Skeletal muscle tissue (tissue), 4 donors: ENCODE measurements around the gene MSRB2. TPM values are rescaled to one million over a fixed set of nuclear protein-coding genes. Genes with fewer than 3 reads are reported as not detected.

Experiments
- H3K27ac ChIP-seq: one replicate; pipeline ENCODE4 v1.7.0; 2013; ENCODE audit warnings: mild to moderate bottlenecking, low read depth, low read length, inconsistent platforms
- H3K27me3 ChIP-seq, 3 donors: one replicate each; pipeline ENCODE4 v1.7.0; 2013; ENCODE audit warnings: low read length in 3 of 3; ENCODE audit not compliant: control insufficient read depth in 3 of 3, insufficient read depth in 3 of 3
- H3K36me3 ChIP-seq, 3 donors: one replicate each; pipeline ENCODE4 v1.7.0; 2013; ENCODE audit warnings: low read length in 3 of 3; ENCODE audit not compliant: control insufficient read depth in 3 of 3, insufficient read depth in 3 of 3
- H3K4me1 ChIP-seq, 3 donors: one replicate each; pipeline ENCODE4 v1.7.0; 2013; ENCODE audit warnings: low read length in 3 of 3, mild to moderate bottlenecking in 3 of 3; ENCODE audit not compliant: control insufficient read depth in 3 of 3, insufficient read depth in 3 of 3
- H3K4me3 ChIP-seq, 3 donors: one replicate each; pipeline ENCODE4 v1.7.0; 2013; ENCODE audit warnings: low read length in 3 of 3
- H3K9ac ChIP-seq, 3 donors: one replicate each; pipeline ENCODE4 v1.7.0; 2013; ENCODE audit warnings: low read length in 3 of 3, mild to moderate bottlenecking in 3 of 3, moderate library complexity in 2 of 3, low read depth in 1 of 3
- H3K9me3 ChIP-seq, 3 donors: one replicate each; pipeline ENCODE4 v1.7.0; 2013; ENCODE audit warnings: low read length in 3 of 3; ENCODE audit not compliant: control insufficient read depth in 3 of 3
- total RNA-seq: library from RNA; depleted of rRNA; stranded (reverse); fragments of >200 nt; gene quantifications from one replicate; pipeline ENCODE4 v1.2.3, GENCODE V29; 2014
- donor health status: Osteomylitis.

The MSRB2 gene
- total RNA-seq, 1 donor from 2014 or later: 15.7 TPM

- H3K9me3 ChIP-seq: no peaks in the 10 kb centered on the region
- H3K27me3 ChIP-seq: peaks cover 0 to 7% (median 4%) of the 10 kb centered on the region in 3 donors
- H3K36me3 ChIP-seq: no peaks in the 10 kb centered on the region
- H3K9ac ChIP-seq: no peak overlapping the region
- peaks cover 4 to 10% (median 5%) of the 10 kb centered on the region in 3 donors for H3K4me1 ChIP-seq
- H3K27ac ChIP-seq: no peak overlapping the region
- no peak overlapping the region for H3K4me3 ChIP-seq
These were observed 13.5 kb upstream of the MSRB2 start for GRCh38 chr10:23081891-23082290.

DNA sequence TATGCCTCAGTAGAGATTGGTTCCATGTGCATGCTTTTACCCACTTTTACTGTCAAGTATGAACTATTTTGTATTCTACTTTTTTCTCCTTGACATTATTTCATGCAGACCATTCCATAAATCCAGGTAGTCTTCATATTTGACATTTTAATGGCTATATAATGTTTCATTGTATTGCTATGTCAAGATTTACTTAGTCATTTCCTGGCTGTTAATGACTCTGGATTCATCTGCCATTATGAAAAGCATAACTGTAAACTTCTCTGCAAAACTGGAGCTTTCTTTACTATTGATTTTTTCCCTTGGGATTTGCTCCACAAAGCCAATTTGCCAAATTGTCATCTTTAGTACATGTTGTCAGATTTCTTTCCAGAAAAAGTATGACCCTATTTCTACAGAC, 6.8 kb upstream of the MSRB2 start:
- H3K9ac ChIP-seq: no peak overlapping the region
- no peaks in the 10 kb centered on the region for H3K4me1 ChIP-seq
- no peaks in the 10 kb centered on the region for H3K36me3 ChIP-seq
- no peaks in the 10 kb centered on the region for H3K27me3 ChIP-seq
- no peak overlapping the region for H3K4me3 ChIP-seq
- no peaks in the 10 kb centered on the region for H3K9me3 ChIP-seq
- H3K27ac ChIP-seq: no peak overlapping the region

DNA sequence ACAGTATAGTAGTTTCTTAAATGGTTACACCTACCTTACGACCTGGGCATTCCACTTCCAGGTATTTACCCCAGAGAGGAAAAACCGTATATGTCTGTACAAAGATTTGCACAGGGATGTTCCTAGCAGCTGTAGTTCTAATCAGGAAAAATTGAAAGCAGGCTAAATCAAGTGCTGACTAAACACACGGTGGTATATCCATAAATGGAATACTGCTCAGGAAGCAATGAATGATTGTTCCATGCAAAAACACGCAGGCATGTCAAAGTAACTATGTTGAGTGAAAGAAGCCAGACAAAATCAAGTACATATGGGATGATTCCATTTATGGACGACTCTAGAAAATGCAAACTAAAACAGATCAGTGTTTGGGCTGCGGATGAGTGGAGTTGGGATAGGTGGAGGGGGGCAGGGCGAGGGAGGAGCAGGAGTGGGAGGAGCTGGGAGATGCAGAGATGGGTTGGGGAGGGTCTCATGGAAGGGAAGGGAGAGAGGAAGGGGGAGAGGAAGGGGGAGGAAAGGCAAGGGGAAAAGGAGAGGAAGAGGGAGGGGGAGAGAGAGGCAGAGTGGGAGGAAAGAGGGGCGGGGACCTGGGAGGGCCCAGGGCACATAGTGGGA, 484 bp upstream of the MSRB2 start:
- peak overlapping the region in 1 of 3 donors; percentile 54 for H3K9ac ChIP-seq
- H3K9me3 ChIP-seq: no peaks in the 10 kb centered on the region
- peak overlapping the region; percentile 48 to 62 (median 60) for H3K4me3 ChIP-seq
- no peaks in the 10 kb centered on the region for H3K36me3 ChIP-seq
- H3K27ac ChIP-seq: peak overlapping the region; percentile 89
- peaks cover 9 to 22% (median 14%) of the 10 kb centered on the region in 3 donors for H3K4me1 ChIP-seq
- no peaks in the 10 kb centered on the region for H3K27me3 ChIP-seq

- no peaks in the 10 kb centered on the region for H3K9me3 ChIP-seq
- H3K27me3 ChIP-seq: no peaks in the 10 kb centered on the region
- peak overlapping the region; percentile 89 for H3K27ac ChIP-seq
- no peaks in the 10 kb centered on the region for H3K36me3 ChIP-seq
- peaks cover 9 to 28% (median 14%) of the 10 kb centered on the region in 3 donors for H3K4me1 ChIP-seq
- peak overlapping the region; percentile 77 to 86 (median 77) for H3K4me3 ChIP-seq
- peak overlapping the region; percentile 82 to 87 (median 86) for H3K9ac ChIP-seq
These were observed 805 bp downstream of the MSRB2 start for GRCh38 chr10:23095966-23096801.

- H3K9ac ChIP-seq: no peak overlapping the region
- H3K27ac ChIP-seq: peak overlapping the region; percentile 89
- H3K4me1 ChIP-seq: peaks cover 9 to 28% (median 14%) of the 10 kb centered on the region in 3 donors
- no peaks in the 10 kb centered on the region for H3K9me3 ChIP-seq
- H3K4me3 ChIP-seq: peak overlapping the region; percentile 2 to 86 (median 77)
- no peaks in the 10 kb centered on the region for H3K27me3 ChIP-seq
- H3K36me3 ChIP-seq: no peaks in the 10 kb centered on the region
These were observed 1.6 kb downstream of the MSRB2 start for GRCh38 chr10:23096802-23097549.

- peaks cover 9 to 29% (median 14%) of the 10 kb centered on the region in 3 donors for H3K4me1 ChIP-seq
- peaks cover 0 to under 1% (median 0%) of the 10 kb centered on the region in 3 donors for H3K36me3 ChIP-seq
- no peak overlapping the region for H3K27ac ChIP-seq
- H3K4me3 ChIP-seq: no peak overlapping the region
- no peak overlapping the region for H3K9ac ChIP-seq
- H3K9me3 ChIP-seq: no peaks in the 10 kb centered on the region
- no peaks in the 10 kb centered on the region for H3K27me3 ChIP-seq
These were observed 3.7 kb downstream of the MSRB2 start for GRCh38 chr10:23099079-23099478.

DNA sequence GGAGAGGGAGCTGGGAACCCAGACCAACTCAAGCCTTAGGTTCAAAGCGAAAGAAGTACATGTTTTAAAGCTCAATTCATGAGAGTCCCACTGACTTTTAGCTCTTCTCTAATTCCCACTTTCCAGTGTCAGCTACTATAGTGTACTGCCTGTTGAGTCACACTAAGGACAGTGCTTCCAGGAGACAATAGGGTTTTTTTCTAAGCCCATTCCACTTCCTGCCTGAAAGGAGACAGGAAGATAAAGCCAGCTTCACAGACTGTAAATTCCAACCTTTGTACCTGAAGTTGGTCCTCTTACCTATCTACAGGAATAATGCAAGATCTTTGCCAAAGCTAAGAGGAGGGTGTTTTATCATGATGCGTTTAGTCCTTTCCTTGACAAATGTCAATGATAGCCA, 4.4 kb downstream of the MSRB2 start:
- Histone ChIP-seq H3K9me3 (no peaks in the 10 kb centered on the region), H3K9ac (no peak overlapping the region), H3K27ac (no peak overlapping the region), H3K36me3 (peaks cover 6% of the 10 kb centered on the region in 3 donors), H3K4me1 (peaks cover 9 to 32% (median 13%) of the 10 kb centered on the region in 3 donors), H3K4me3 (no peak overlapping the region), H3K27me3 (no peaks in the 10 kb centered on the region)

DNA sequence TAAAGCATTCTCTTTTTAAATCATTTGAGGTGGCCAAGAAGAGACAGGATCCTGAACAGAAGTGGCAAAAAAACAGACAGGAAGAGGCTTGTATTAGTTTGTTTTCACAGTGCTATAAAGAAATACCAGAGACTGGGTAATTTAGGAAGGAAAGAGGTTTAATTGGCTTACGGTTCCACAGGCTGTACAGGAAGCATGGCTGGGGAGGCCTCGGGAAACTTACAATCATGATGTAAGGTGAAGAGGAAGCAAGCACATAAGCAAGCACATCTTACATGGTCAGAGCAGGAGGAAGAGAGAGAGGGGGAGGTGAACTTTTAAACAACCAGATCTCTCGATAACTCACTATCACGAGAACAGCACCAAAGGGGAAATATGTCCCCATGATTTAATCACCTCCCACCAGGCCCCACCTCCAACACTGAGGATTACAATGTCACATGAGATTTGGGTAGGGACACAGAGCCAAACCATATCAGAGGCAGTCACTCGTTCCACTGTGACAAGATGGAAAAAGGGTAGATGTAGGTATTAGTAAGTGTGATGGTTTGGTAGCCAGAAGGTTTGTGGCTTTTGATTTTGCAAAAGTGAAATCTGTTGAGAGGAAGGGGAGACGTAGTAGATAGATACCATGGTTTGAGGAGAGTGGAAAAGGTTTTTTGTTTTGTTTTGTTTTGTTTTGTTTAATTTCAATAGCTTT, 5.1 kb downstream of the MSRB2 start:
- Histone ChIP-seq H3K4me3 (no peak overlapping the region), H3K9ac (no peak overlapping the region), H3K36me3 (peaks cover 8 to 13% (median 11%) of the 10 kb centered on the region in 3 donors), H3K9me3 (no peaks in the 10 kb centered on the region), H3K27ac (no peak overlapping the region), H3K4me1 (peaks cover 9 to 28% (median 11%) of the 10 kb centered on the region in 3 donors), H3K27me3 (no peaks in the 10 kb centered on the region)

GRCh38 chr10:23106331-23107072, 11.1 kb downstream of the MSRB2 start:
- Histone ChIP-seq H3K27me3 (no peaks in the 10 kb centered on the region), H3K9ac (no peak overlapping the region), H3K4me3 (no peak overlapping the region), H3K4me1 (peaks cover 0 to 4% (median 0%) of the 10 kb centered on the region in 3 donors), H3K9me3 (no peaks in the 10 kb centered on the region), H3K36me3 (peaks cover 30 to 56% (median 44%) of the 10 kb centered on the region in 3 donors), H3K27ac (no peak overlapping the region)
